SK-N-SH treated with all-trans-retinoic acid at 6 μM for 48 hours (cell line): ENCODE measurements around the gene SEMA6B.
"Not testable (repeated sequence)": the region's sequence is repeated elsewhere in the genome, so short reads cannot be mapped to it uniquely, and the experiment has no call there.

Experiments
- ATAC-seq: fragments of 200-7000 bp; cut with Tn5 transposase; 3 replicates; pipeline ENCODE4 v1.9.1; 2020; ENCODE audit warnings: mild to moderate bottlenecking, moderate library complexity
- ARNTL ChIP-seq: fragments of 450-650 bp; formaldehyde crosslinking; IDR thresholded peaks from 2 replicates; pipeline ENCODE4 v1.5.0; 2020; ENCODE audit warnings: low read depth, mild to moderate bottlenecking, moderate library complexity, borderline replicate concordance
- BACH2 ChIP-seq: fragments of 250-450 bp; sonication (Bioruptor Pico); IDR thresholded peaks from 2 replicates; pipeline ENCODE4 v1.9.0; 2021; ENCODE audit warnings: mild to moderate bottlenecking, borderline replicate concordance
- CSDC2 ChIP-seq: fragments of 250-450 bp; sonication (Bioruptor Pico); IDR thresholded peaks from 2 replicates; pipeline ENCODE4 v1.5.0; 2020; ENCODE audit warnings: mild to moderate bottlenecking, moderate library complexity
- CSRNP3 ChIP-seq: fragments of 250-450 bp; sonication (Bioruptor Pico); IDR thresholded peaks from 2 replicates; pipeline ENCODE4 v1.5.1; 2021; ENCODE audit warnings: mild to moderate bottlenecking, moderate library complexity
- ESRRG ChIP-seq: fragments of 250-450 bp; sonication (Bioruptor Pico); IDR thresholded peaks from 2 replicates; pipeline ENCODE4 v1.6.1; 2021; ENCODE audit warnings: mild to moderate bottlenecking
- GLIS3 ChIP-seq: fragments of 250-450 bp; sonication (Bioruptor Pico); IDR thresholded peaks from 2 replicates; pipeline ENCODE4 v1.5.0; 2020; ENCODE audit warnings: mild to moderate bottlenecking, moderate library complexity
- OSR1 ChIP-seq: fragments of 250-450 bp; sonication (Bioruptor Pico); IDR thresholded peaks from 2 replicates; pipeline ENCODE4 v1.8.0; 2022; ENCODE audit warnings: moderate library complexity, mild to moderate bottlenecking, inconsistent platforms
- PATZ1 ChIP-seq: fragments of 250-450 bp; sonication (Bioruptor Pico); IDR thresholded peaks from 2 replicates; pipeline ENCODE4 v1.8.0; 2020; ENCODE audit warnings: mild to moderate bottlenecking, moderate library complexity, borderline replicate concordance
- POU6F1 ChIP-seq: fragments of 250-450 bp; sonication (Bioruptor Pico); IDR thresholded peaks from 2 replicates; pipeline ENCODE4 v1.8.0; 2021; ENCODE audit warnings: low read depth, mild to moderate bottlenecking, moderate library complexity, borderline replicate concordance
- PPARA ChIP-seq: fragments of 250-450 bp; sonication (Bioruptor Pico); IDR thresholded peaks from 2 replicates; pipeline ENCODE4 v1.5.0; 2020; ENCODE audit warnings: mild to moderate bottlenecking, borderline replicate concordance
- RARB ChIP-seq: fragments of 250-450 bp; sonication (Bioruptor Pico); IDR thresholded peaks from 2 replicates; pipeline ENCODE4 v1.8.0; 2021; ENCODE audit warnings: mild to moderate bottlenecking, moderate library complexity
- SNAI2 ChIP-seq: fragments of 250-450 bp; sonication (Bioruptor Pico); IDR thresholded peaks from 2 replicates; pipeline ENCODE4 v1.5.0; 2020; ENCODE audit warnings: mild to moderate bottlenecking, moderate library complexity
- TCF4 ChIP-seq: fragments of 250-450 bp; sonication (Bioruptor Pico); IDR thresholded peaks from 2 replicates; pipeline ENCODE4 v1.8.0; 2021; ENCODE audit warnings: mild to moderate bottlenecking, moderate library complexity, borderline replicate concordance
- TOX ChIP-seq: fragments of 250-450 bp; sonication (Bioruptor Pico); IDR thresholded peaks from 2 replicates; pipeline ENCODE4 v1.8.0; 2021; ENCODE audit warnings: mild to moderate bottlenecking, moderate library complexity, borderline replicate concordance
- TSHZ2 ChIP-seq: fragments of 250-450 bp; sonication (Bioruptor Pico); IDR thresholded peaks from 2 replicates; pipeline ENCODE4 v1.5.0; 2020; ENCODE audit warnings: mild to moderate bottlenecking, moderate library complexity
- ZC3H10 ChIP-seq: fragments of 250-450 bp; sonication (Bioruptor Pico); IDR thresholded peaks from 2 replicates; pipeline ENCODE4 v1.5.1; 2021; ENCODE audit warnings: mild to moderate bottlenecking, moderate library complexity
- ZFP3 ChIP-seq: fragments of 250-450 bp; sonication (Bioruptor Pico); IDR thresholded peaks from 2 replicates; pipeline ENCODE4 v1.5.0; 2020; ENCODE audit warnings: mild to moderate bottlenecking, moderate library complexity
- ZFP30 ChIP-seq: fragments of 450-650 bp; formaldehyde crosslinking; IDR thresholded peaks from 2 replicates; pipeline ENCODE4 v1.5.0; 2022; ENCODE audit warnings: mild to moderate bottlenecking, moderate library complexity
- ZNF565 ChIP-seq: fragments of 450-650 bp; formaldehyde crosslinking; conservative IDR thresholded peaks from 2 replicates; pipeline ENCODE4 v1.5.0; 2020; ENCODE audit warnings: low read depth, mild to moderate bottlenecking, moderate library complexity
- ZNF70 ChIP-seq: fragments of 450-650 bp; formaldehyde crosslinking; IDR thresholded peaks from 2 replicates; pipeline ENCODE4 v1.5.0; 2020; ENCODE audit warnings: mild to moderate bottlenecking, moderate library complexity
- ZNF8 ChIP-seq: fragments of 450-650 bp; formaldehyde crosslinking; IDR thresholded peaks from 2 replicates; pipeline ENCODE4 v1.5.0; 2020; ENCODE audit warnings: mild to moderate bottlenecking, moderate library complexity

The SEMA6B gene

GRCh38 chr19:4542896-4543841 is 16.3 kb downstream of the SEMA6B start:
- no peak for ATAC-seq
- TF ChIP-seq BACH2 (CRISPR knock-in tag) (no peak), ZFP3 (CRISPR knock-in tag) (no peak), RARB (CRISPR knock-in tag) (no peak), ZC3H10 (CRISPR knock-in tag) (no peak), PPARA (no peak), ZNF8 (CRISPR knock-in tag) (no peak), ZNF70 (CRISPR knock-in tag) (no peak), GLIS3 (CRISPR knock-in tag) (no peak), ZNF565 (no peak), SNAI2 (no peak), CSDC2 (CRISPR knock-in tag) (no peak)
- TF ChIP-seq, all 23 proteins: peak for 0

GRCh38 chr19:4541806-4542145 is 17.7 kb downstream of the SEMA6B start:
- not testable (repeated sequence) for ATAC-seq

GRCh38 chr19:4541114-4541805 is 18.2 kb downstream of the SEMA6B start:
- TF ChIP-seq ARNTL (CRISPR knock-in tag), result no peak
- TF ChIP-seq ZNF565, result no peak
- TF ChIP-seq TSHZ2 (CRISPR knock-in tag), result no peak
- no peak for TF ChIP-seq BACH2 (CRISPR knock-in tag)
- TF ChIP-seq ZNF8 (CRISPR knock-in tag), result no peak
- TF ChIP-seq ZFP30 (CRISPR knock-in tag), result no peak
- no peak for TF ChIP-seq TOX (CRISPR knock-in tag)
- TF ChIP-seq TCF4 (CRISPR knock-in tag), result no peak
- no peak for TF ChIP-seq CSDC2 (CRISPR knock-in tag)
- no peak for TF ChIP-seq GLIS3 (CRISPR knock-in tag)
- no peak for TF ChIP-seq ZFP3 (CRISPR knock-in tag)
- TF ChIP-seq OSR1, result no peak
- no peak for TF ChIP-seq ESRRG
- no peak for TF ChIP-seq SNAI2
- TF ChIP-seq, all 23 proteins: peak for 0
- ATAC-seq, result no peak

- ATAC-seq, result no peak
- no peak for TF ChIP-seq ESRRG
- no peak for TF ChIP-seq PPARA
- TF ChIP-seq TCF4 (CRISPR knock-in tag), result no peak
- TF ChIP-seq TOX (CRISPR knock-in tag), result no peak
- no peak for TF ChIP-seq ARNTL (CRISPR knock-in tag)
- no peak for TF ChIP-seq BACH2 (CRISPR knock-in tag)
- no peak for TF ChIP-seq CSRNP3 (CRISPR knock-in tag)
- TF ChIP-seq PATZ1 (CRISPR knock-in tag), result no peak
- TF ChIP-seq ZC3H10 (CRISPR knock-in tag), result no peak
- TF ChIP-seq SNAI2, result no peak
- no peak for TF ChIP-seq POU6F1
- TF ChIP-seq ZFP30 (CRISPR knock-in tag), result no peak
Measured at GRCh38 chr19:4539693-4540581, 19.5 kb downstream of the SEMA6B start, which contains the start of gene LRG1. LRG1 (minus strand) TSS chr19:4540036; CDS start chr19:4540013, 23 bp downstream.
